Measurements from ENCODE around the gene CT55. TPM values are rescaled to one million over a fixed set of nuclear protein-coding genes. Genes with fewer than 3 reads are reported as not detected.

The CT55 gene
- total and polyA plus RNA-seq, 2 donors from 2014 or later, result not detected

- Histone ChIP-seq H3K9ac (ENCODE audit: low read length in 3 of 3) (no peak overlapping the region), H3K4me3 (ENCODE audit: low read length in 3 of 3) (no peak overlapping the region), H3K27me3 (ENCODE audit: control insufficient read depth, insufficient read depth, low read length) (no peaks in the 10 kb centered on the region), H3K4me1 (ENCODE audit: control insufficient read depth in 2 of 3, insufficient read depth in 2 of 3, low read depth in 1 of 3, low read length in 3 of 3) (no peaks in the 10 kb centered on the region), H3K27ac (ENCODE audit: low read depth in 2 of 2, low read length in 2 of 2) (no peak overlapping the region), H3K36me3 (ENCODE audit: control insufficient read depth in 2 of 3, insufficient read depth in 3 of 3, low read length in 3 of 3) (no peaks in the 10 kb centered on the region), H3K9me3 (ENCODE audit: control insufficient read depth in 2 of 3, insufficient read depth in 1 of 3, low read length in 3 of 3) (no peaks in the 10 kb centered on the region)
- FAIRE-seq (peak; percentile 72), DNase-seq (peak in 2 of 5 donors; percentile 19 to 21)
- TF ChIP-seq CTCF (IDR thresholded peaks at IDR 0.05; ENCODE audit: borderline replicate concordance, extremely low read depth, insufficient read depth), result peak; percentile 50
- intact Hi-C loops (cut with DNase I), result no loop called here
These were observed 59.0 kb downstream of the CT55 start for GRCh38 chrX:135112096-135112729.

- DNase-seq (no peak), FAIRE-seq (no peak)
- intact Hi-C loops (cut with DNase I), result no loop called here
- Histone ChIP-seq H3K27ac (ENCODE audit: low read depth in 2 of 2, low read length in 2 of 2) (no peak overlapping the region), H3K36me3 (ENCODE audit: control insufficient read depth in 2 of 3, insufficient read depth in 3 of 3, low read length in 3 of 3) (no peaks in the 10 kb centered on the region), H3K4me3 (ENCODE audit: low read length in 3 of 3) (no peak overlapping the region), H3K4me1 (ENCODE audit: control insufficient read depth in 2 of 3, insufficient read depth in 2 of 3, low read depth in 1 of 3, low read length in 3 of 3) (no peaks in the 10 kb centered on the region), H3K27me3 (ENCODE audit: control insufficient read depth, insufficient read depth, low read length) (no peaks in the 10 kb centered on the region), H3K9me3 (ENCODE audit: control insufficient read depth in 2 of 3, insufficient read depth in 1 of 3, low read length in 3 of 3) (no peaks in the 10 kb centered on the region), H3K9ac (ENCODE audit: low read length in 3 of 3) (no peak overlapping the region)
- TF ChIP-seq CTCF (IDR thresholded peaks at IDR 0.05; ENCODE audit: borderline replicate concordance, extremely low read depth, insufficient read depth), result no peak
These were observed 61.6 kb downstream of the CT55 start for GRCh38 chrX:135109554-135109953.

Other genes starting within 250 kb of the CT55 start
- 6.5 TPM for gene SMIM10, start 180.4 kb downstream of the CT55 start, total RNA-seq
- gene SMIM10, start 180.4 kb downstream of the CT55 start, polyA plus RNA-seq (ENCODE audit: insufficient read depth, low read depth, low replicate concordance), result 5.2 TPM
- gene RTL8B, start 148.9 kb downstream of the CT55 start, total RNA-seq, result 15.4 TPM
- gene RTL8B, start 148.9 kb downstream of the CT55 start, polyA plus RNA-seq (ENCODE audit: insufficient read depth, low read depth, low replicate concordance), result 22.5 TPM
- gene RTL8C, start 139.0 kb downstream of the CT55 start, total RNA-seq, result 117 TPM
- 230 TPM for gene RTL8C, start 139.0 kb downstream of the CT55 start, polyA plus RNA-seq (ENCODE audit: insufficient read depth, low read depth, low replicate concordance)
- 48.6 TPM for gene RTL8A, start 119.3 kb downstream of the CT55 start, total RNA-seq
- 131 TPM for gene RTL8A, start 119.3 kb downstream of the CT55 start, polyA plus RNA-seq (ENCODE audit: insufficient read depth, low read depth, low replicate concordance)
- gene SMIM10L2B, start 72.7 kb downstream of the CT55 start, total RNA-seq, result 3.1 TPM
- gene SMIM10L2B, start 72.7 kb downstream of the CT55 start, polyA plus RNA-seq (ENCODE audit: insufficient read depth, low read depth, low replicate concordance), result 8.6 TPM
- not detected for gene ETDB, start 50.9 kb downstream of the CT55 start, total RNA-seq
- gene ETDB, start 50.9 kb downstream of the CT55 start, polyA plus RNA-seq (ENCODE audit: insufficient read depth, low read depth, low replicate concordance), result not detected
- not detected for gene ETDA, start 80.7 kb upstream of the CT55 start, total RNA-seq
- not detected for gene ETDA, start 80.7 kb upstream of the CT55 start, polyA plus RNA-seq (ENCODE audit: insufficient read depth, low read depth, low replicate concordance)
- gene ETDC, start 138.1 kb upstream of the CT55 start, total RNA-seq, result not detected
- gene ETDC, start 138.1 kb upstream of the CT55 start, polyA plus RNA-seq (ENCODE audit: insufficient read depth, low read depth, low replicate concordance), result not detected
- 11.6 TPM for gene ZNF75D, start 172.7 kb upstream of the CT55 start, total RNA-seq
- 8.5 TPM for gene ZNF75D, start 172.7 kb upstream of the CT55 start, polyA plus RNA-seq (ENCODE audit: insufficient read depth, low read depth, low replicate concordance)
- 8.7 TPM for gene ZNF449, start 173.4 kb upstream of the CT55 start, total RNA-seq
- gene ZNF449, start 173.4 kb upstream of the CT55 start, polyA plus RNA-seq (ENCODE audit: insufficient read depth, low read depth, low replicate concordance), result 3.1 TPM

Measured in kidney (tissue), 14 donors.